Jurkat, Clone E6-1 (cell line): ENCODE data around the gene WDR18.
"Not testable (repeated sequence)": the region's sequence is repeated elsewhere in the genome, so short reads cannot be mapped to it uniquely, and the experiment has no call there.

ENCODE experiments used
- DNase-seq: peaks from one replicate; pipeline ENCODE4 v3.0.0-alpha.2; 2011; ENCODE audit warnings: low read depth, low spot score
- H3K4me3 ChIP-seq: 2 replicates; pipeline ENCODE4 v1.5.1; 2011; ENCODE audit warnings: mild to moderate bottlenecking, low read length, control low read depth, moderate library complexity

The WDR18 gene

GRCh38 chr19:947707-948539 lies 36.2 kb upstream of the WDR18 start:
- DNase-seq = no peak

GRCh38 chr19:948842-949496 lies 35.2 kb upstream of the WDR18 start:
- DNase-seq = no peak
- no peak overlapping the region for H3K4me3 ChIP-seq

More at GRCh38 chr19:947707-948539, 36.2 kb upstream of the WDR18 start:
- H3K4me3 ChIP-seq = no peak overlapping the region

DNA sequence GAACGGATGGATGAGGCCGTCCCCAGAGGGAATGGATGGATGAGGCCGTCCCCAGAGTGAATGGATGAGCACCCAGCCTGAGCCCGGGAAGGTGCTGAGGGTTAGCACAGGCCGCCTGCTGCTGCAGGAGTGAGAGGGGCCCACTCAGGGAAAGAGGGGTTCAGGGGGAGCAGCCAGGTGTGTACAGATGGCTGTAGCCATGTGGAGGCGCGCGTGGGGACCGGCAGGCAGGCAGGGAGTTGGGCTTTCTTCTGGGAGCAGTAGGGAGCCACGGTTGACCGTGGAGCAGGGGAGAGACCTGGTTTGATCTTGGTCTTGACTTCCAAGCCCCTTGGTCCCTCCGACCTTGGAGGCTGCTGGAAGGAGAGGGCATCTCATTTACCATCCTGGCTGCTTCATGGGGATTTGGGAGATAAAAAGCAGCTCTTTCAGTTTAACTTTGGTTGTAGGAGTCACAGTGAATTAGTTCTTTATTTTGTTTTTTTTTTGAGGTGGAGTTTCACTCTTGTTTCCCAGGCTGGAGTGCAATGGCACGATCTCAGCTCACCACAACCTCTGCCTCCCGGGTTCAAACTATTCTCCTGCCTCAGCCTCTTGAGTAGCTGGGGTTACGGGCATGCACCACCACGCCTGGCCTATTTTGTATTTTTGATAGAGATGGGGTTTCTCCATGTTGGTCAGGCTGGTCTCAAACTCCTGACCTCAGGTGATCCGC lies 33.6 kb upstream of the WDR18 start:
- DNase-seq = no peak
- H3K4me3 ChIP-seq = no peak overlapping the region

DNA sequence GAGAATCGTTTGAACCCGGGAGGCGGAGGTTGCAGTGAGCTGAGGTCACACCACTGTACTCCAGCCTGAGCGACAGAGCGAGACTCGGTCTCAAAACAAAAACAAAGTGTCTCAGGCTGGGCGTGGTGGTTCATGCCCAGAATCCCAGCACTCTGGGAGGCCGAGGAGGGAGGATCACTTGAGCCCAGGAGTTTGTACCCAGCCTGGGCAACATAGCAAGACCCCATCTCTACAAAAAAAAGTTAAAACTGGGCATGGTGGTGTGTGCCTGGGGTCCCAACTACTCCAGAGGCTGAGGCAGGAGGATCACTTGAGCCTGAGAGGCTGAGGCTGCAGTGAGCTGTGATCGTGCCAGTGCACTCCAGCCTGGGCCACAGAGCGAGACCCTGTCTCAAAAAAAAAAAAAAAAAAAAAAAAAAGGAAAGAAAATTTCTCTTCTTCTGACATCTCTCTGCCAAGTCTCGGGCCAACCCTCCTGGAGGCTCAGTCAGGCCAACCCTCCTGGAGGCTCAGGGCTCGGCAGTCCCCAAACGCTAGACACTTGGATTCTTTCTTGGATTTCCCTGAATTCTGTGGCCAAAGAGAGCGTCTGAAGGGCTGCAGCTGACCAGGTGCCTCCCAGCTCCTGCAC lies 32.0 kb upstream of the WDR18 start:
- H3K4me3 ChIP-seq = no peak overlapping the region
- no peak for DNase-seq

GRCh38 chr19:952680-953444 lies 31.3 kb upstream of the WDR18 start:
- no peak for DNase-seq
- H3K4me3 ChIP-seq = no peak overlapping the region

DNA sequence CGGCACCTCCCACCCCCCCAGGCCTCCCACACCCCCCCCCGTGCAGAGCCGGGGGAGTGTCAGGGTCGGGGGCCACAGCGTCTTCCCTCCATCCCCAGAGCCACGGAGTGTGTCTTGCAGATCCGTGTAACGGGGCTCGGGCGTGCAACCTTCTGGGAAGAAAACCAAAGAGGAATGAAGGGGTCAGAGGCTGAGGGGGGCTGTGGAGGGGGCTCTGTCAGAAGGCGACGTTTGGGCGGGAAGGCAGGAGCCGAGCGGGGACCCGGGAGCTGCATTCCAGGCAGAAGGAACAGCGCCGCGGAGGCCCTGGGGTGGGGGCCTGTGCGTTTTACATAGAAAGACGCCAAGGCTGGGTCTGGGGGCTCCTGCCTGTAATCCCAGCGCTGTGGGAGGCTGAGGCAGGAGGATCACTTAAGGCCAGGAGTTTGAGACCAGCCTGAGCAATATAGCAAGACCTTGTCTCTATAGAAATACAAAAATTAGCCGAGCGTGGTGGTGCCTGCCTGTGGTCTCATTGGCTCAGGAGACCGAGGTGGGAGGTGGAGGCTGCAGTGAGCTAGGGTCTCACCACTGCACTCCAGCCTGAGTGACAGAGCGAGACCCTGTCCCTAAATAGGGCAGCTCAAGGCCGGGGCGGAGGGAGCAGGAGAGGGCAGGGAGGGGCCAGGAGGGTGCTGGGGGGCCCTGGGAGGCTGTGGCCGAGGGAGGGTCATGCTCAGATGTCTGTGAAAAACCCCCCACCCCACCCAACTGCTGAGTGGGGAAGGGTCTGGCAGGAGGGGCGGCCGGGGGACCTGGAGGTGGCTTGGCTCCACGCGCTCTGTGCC lies 30.5 kb upstream of the WDR18 start:
- no peak overlapping the region for H3K4me3 ChIP-seq
- DNase-seq = no peak

GRCh38 chr19:954272-954671 lies 29.9 kb upstream of the WDR18 start:
- no peak for DNase-seq
- H3K4me3 ChIP-seq = no peak overlapping the region

DNA sequence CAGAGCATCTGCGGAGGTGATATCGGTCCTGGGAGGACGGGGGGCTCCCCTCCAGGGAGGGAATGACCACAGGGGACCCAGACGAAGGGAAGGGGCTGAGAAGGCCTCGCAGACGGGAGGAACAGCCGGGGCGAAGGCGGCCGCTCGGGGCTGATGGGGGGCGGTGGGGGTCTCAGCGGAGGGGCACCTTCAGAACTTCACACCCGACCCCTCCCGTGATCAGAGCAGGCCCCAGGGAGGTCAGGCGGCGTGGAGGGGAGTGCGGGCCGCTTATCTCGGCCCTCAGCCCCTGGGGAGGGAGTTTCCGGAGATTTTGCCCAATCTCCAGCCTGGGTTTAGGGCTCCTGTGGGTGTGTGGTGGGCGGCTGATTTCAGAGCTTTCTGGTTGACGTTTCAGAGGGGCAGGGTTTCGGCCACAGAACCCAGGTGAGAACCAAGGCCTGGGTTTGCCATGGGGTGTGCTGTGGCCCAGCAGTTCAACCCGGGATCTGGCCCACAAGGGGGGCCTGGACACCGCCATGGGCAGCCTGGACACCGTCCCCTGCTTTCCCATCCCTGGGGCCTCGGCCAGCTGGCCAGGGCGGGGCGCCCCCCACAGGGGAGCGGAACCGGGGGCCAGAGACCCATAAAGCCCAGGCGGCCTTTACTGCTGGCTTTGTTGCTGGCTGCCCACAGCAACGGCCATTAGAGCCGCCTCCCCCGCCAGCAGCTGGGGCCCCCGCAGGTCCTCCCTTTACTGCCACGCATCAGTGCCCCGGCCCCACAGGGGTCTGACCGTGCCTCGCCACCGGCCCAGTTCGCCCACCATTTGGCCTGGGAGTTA lies 29.3 kb upstream of the WDR18 start:
- DNase-seq = no peak
- H3K4me3 ChIP-seq = no peak overlapping the region

GRCh38 chr19:955803-956765 lies 28.1 kb upstream of the WDR18 start:
- DNase-seq = no peak
- no peak overlapping the region for H3K4me3 ChIP-seq

- no peak overlapping the region for H3K4me3 ChIP-seq
- no peak for DNase-seq
Measured at GRCh38 chr19:956766-957440, 27.2 kb upstream of the WDR18 start.

GRCh38 chr19:957578-957977 lies 26.6 kb upstream of the WDR18 start:
- H3K4me3 ChIP-seq, DNase-seq: not testable (repeated sequence)

DNA sequence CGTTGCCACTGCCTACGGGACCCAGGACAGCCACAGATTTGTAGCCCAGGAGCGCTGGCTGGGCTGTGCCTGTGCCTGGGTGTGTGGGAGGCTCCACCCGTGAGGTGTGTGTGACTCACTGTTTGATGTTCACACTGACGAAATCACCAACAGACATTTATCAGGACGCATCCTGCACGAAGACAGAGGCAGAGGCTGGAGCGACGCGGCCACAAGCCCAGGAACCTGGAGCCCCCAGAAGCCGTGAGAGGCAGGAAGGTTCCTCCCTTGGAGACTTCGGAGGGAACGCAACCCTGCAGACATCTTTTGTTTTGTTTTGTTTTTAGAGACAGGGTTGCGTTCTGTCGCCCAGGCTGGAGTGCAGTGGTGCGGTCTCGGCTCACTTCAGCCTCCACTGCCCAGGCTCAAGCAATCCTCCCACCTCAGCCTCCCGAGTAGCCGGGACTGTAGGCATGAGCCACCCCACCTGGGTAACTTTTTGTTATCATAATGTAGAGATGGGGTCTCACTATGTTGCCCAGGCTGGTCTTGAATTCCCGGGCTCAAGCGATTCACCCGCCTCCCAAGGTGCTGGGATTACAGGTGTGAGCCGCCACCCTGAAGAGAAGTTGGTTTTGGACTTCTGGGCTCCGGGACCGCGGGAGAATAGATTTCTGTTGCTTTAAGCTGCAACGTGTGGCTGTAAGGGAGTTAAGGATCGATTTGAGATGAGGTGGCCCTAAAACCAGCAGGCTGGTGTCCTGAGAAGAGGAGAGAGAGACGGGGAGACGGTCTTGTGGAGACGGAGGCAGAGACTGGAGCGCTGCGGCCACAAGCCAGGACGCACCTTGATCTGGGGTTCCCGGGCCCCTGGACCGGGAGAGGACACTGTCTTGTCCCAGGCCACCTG lies 24.9 kb upstream of the WDR18 start:
- DNase-seq = no peak
- H3K4me3 ChIP-seq = no peak overlapping the region

DNA sequence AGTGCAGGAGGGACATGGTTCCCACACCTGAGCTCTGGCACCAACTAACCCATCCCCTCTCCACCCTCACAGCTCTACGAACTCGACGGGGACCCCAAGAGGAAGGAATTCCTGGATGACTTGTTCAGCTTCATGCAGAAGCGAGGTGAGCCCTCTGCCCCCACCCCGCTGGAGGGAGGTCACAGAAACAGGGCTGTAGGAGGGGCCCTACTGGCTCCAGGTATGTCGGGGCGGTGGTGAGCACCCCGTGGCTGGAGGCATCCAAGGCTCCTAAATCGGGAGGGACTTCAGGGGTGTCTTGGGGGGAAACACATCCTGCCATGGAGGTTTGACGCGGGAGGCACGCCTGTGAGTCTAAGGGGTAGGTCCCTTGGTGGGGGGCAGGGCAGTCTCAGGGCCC lies 24.1 kb upstream of the WDR18 start:
- H3K4me3 ChIP-seq = no peak overlapping the region
- no peak for DNase-seq

DNA sequence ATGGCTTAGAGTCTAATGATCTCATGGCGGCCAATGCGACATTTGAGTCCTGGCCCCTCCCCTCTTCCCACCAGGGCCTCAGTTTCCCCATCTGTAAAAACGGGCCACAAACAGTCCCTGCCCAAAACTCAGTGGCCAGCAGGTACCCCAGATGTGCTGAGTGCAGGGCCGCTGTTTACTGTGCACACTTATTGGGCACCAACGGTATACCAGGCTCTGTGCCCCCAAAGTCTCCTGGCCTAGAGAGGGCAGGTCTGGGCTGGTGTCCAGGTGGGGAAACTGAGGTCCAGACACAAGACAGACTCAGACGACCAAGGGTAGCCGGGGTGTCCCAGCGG lies 23.6 kb upstream of the WDR18 start:
- H3K4me3 ChIP-seq = no peak overlapping the region
- DNase-seq = no peak
